A549 (cell line): ENCODE results near the gene IGFALS.

Source experiments
- CHD2 ChIP-seq: fragments of 150-350 bp; IDR thresholded peaks from 2 replicates; pipeline ENCODE4 v1.6.1; 2014; ENCODE audit warnings: low read length; ENCODE audit not compliant: partially characterized antibody
- CTCF ChIP-seq: fragments of >200 bp; sonication (Bioruptor Twin); formaldehyde crosslinking; IDR thresholded peaks from 3 replicates; pipeline ENCODE4 v1.5.1; 2016
- EP300 ChIP-seq, 2 experiments: fragments of >200 bp; sonication (Bioruptor Twin); formaldehyde crosslinking; IDR thresholded peaks; 2 replicates in 1 of 2; 3 replicates in 1 of 2; pipeline ENCODE4 v1.6.1; 2016 to 2017
- HMGXB4 ChIP-seq: fragments of 250-450 bp; sonication (Bioruptor Pico); IDR thresholded peaks from 2 replicates; pipeline ENCODE4 v1.5.0; 2021; ENCODE audit warnings: mild to moderate bottlenecking, moderate library complexity, borderline replicate concordance
- JUN ChIP-seq, 2 experiments: fragments of >200 bp; sonication (Bioruptor Twin); formaldehyde crosslinking; IDR thresholded peaks; 2 replicates in 1 of 2; 3 replicates in 1 of 2; pipeline ENCODE4 v1.6.1; 2016 to 2017
- MAX ChIP-seq: IDR thresholded peaks from 2 replicates; pipeline ENCODE4 v1.6.1; 2012
- NPAS2 ChIP-seq: fragments of 250-450 bp; sonication (Bioruptor Pico); IDR thresholded peaks from 2 replicates; pipeline ENCODE4 v1.8.0; 2022; ENCODE audit warnings: mild to moderate bottlenecking, moderate library complexity, borderline replicate concordance
- POLR2A ChIP-seq: IDR thresholded peaks from 2 replicates; pipeline ENCODE4 v1.6.1; 2012; ENCODE audit warnings: mild to moderate bottlenecking, low read length
- POLR2AphosphoS2 ChIP-seq: conservative IDR thresholded peaks from 2 replicates; pipeline ENCODE4 v1.6.1; 2012; ENCODE audit warnings: low read length, improper control_type of control experiment, inconsistent platforms
- TP53 ChIP-seq: fragments of 250-450 bp; sonication (Bioruptor Pico); IDR thresholded peaks from 2 replicates; pipeline ENCODE4 v1.5.0; 2021; ENCODE audit warnings: mild to moderate bottlenecking, moderate library complexity
- USF2 ChIP-seq: fragments of 450-650 bp; IDR thresholded peaks from 2 replicates; pipeline ENCODE4 v1.6.1; 2014; ENCODE audit warnings: antibody characterized with exemption
- ZNF302 ChIP-seq: fragments of 250-450 bp; sonication (Bioruptor Pico); IDR thresholded peaks from 2 replicates; pipeline ENCODE4 v1.9.0; 2021; ENCODE audit warnings: inconsistent platforms, mild to moderate bottlenecking, moderate library complexity

GRCh38 chr16:1766701-1767100 is 26.8 kb downstream of the IGFALS start:
- TF ChIP-seq USF2, result no peak
- TF ChIP-seq JUN (IDR thresholded peaks at IDR 0.05), result no peak
- TF ChIP-seq CTCF, result no peak
- no peak for TF ChIP-seq NPAS2 (CRISPR knock-in tag)
- TF ChIP-seq ZNF302 (CRISPR knock-in tag), result no peak
- no peak for TF ChIP-seq POLR2AphosphoS2
- no peak for TF ChIP-seq CHD2
- no peak for TF ChIP-seq EP300 (IDR thresholded peaks at IDR 0.05)
- no peak for TF ChIP-seq TP53
- TF ChIP-seq POLR2A, result no peak
- TF ChIP-seq HMGXB4, result no peak
- no peak for TF ChIP-seq MAX
